CD4-positive, alpha-beta memory T cell (primary cell): ENCODE results near the gene KLHL18. TPM values are rescaled to one million over a fixed set of nuclear protein-coding genes. Genes with fewer than 3 reads are reported as not detected.
A peak's percentile ranks its signal among the peaks of the same experiment; 100 is the strongest.

Experiments used
- CTCF ChIA-PET: fragments of 350-600 bp; sonication (Branson Sonifier 250); formaldehyde crosslinking; loops from one replicate; lab custom pipeline; 2021; ENCODE audit warnings: inconsistent platforms; ENCODE audit not compliant: partially characterized antibody; lab: Charles Lee
- POLR2A ChIA-PET: fragments of 350-600 bp; sonication (Branson Sonifier 250); formaldehyde crosslinking; loops from one replicate; lab custom pipeline; 2021; ENCODE audit not compliant: partially characterized antibody; lab: Charles Lee
- DNase-seq, 5 donors: peaks; one replicate each; pipeline versions ENCODE4 v3.0.0 to v3.0.0-alpha.2; 2020 to 2022; ENCODE audit warnings: mixed read lengths in 1 of 5
- H3K27ac ChIP-seq: one replicate; pipeline ENCODE4 v1.7.0; 2013; ENCODE audit warnings: low read depth, low read length
- H3K27me3 ChIP-seq: 2 replicates; pipeline ENCODE4 v1.7.0; 2013; ENCODE audit warnings: mild to moderate bottlenecking, low read length, moderate library complexity; ENCODE audit not compliant: insufficient read depth
- H3K36me3 ChIP-seq: 2 replicates; pipeline ENCODE4 v1.7.0; 2013; ENCODE audit warnings: mild to moderate bottlenecking, low read length, moderate library complexity; ENCODE audit not compliant: insufficient read depth
- H3K4me1 ChIP-seq: 2 replicates; pipeline ENCODE4 v1.7.0; 2013; ENCODE audit warnings: mild to moderate bottlenecking, low read length, moderate library complexity; ENCODE audit not compliant: insufficient read depth
- H3K4me3 ChIP-seq, 2 donors: one replicate each; pipeline ENCODE4 v1.7.0; 2013; ENCODE audit warnings: low read length in 2 of 2, mild to moderate bottlenecking in 1 of 2
- H3K9me3 ChIP-seq, 2 donors: one replicate each; pipeline ENCODE4 v1.7.0; 2013; ENCODE audit warnings: low read length in 2 of 2, control low read depth in 1 of 2; ENCODE audit not compliant: control insufficient read depth in 1 of 2
- H3K27ac Mint-ChIP-seq, 7 donors: one replicate each; pipeline ENCODE4 v1.8.0; 2020 to 2021; ENCODE audit warnings: mixed read lengths in 7 of 7, mild to moderate bottlenecking in 6 of 7, inconsistent platforms in 3 of 7, moderate library complexity in 3 of 7
- H3K27me3 Mint-ChIP-seq, 2 donors: one replicate each; pipeline ENCODE4 v1.8.0; 2020 to 2021; ENCODE audit warnings: mixed read lengths in 2 of 2
- H3K36me3 Mint-ChIP-seq, 2 donors: one replicate each; pipeline ENCODE4 v1.8.0; 2020 to 2021; ENCODE audit warnings: mixed read lengths in 2 of 2, inconsistent platforms in 1 of 2, mild to moderate bottlenecking in 1 of 2
- H3K4me1 Mint-ChIP-seq, 4 donors: one replicate each; pipeline ENCODE4 v1.8.0; 2020 to 2021; ENCODE audit warnings: mixed read lengths in 4 of 4, mild to moderate bottlenecking in 1 of 4
- H3K4me3 Mint-ChIP-seq, 8 donors: one replicate each; pipeline ENCODE4 v1.8.0; 2020 to 2021; ENCODE audit warnings: mixed read lengths in 8 of 8, mild to moderate bottlenecking in 7 of 8, moderate library complexity in 6 of 8, inconsistent platforms in 3 of 8
- H3K9me3 Mint-ChIP-seq, 8 donors: one replicate each; pipeline ENCODE4 v1.8.0; 2020 to 2021; ENCODE audit warnings: mixed read lengths in 8 of 8, mild to moderate bottlenecking in 5 of 8, inconsistent platforms in 3 of 8, moderate library complexity in 1 of 8
- intact Hi-C: fragments of 100-400 bp; cut with micrococcal nuclease; formaldehyde crosslinking; loops from one replicate; pipeline ENCODE4 v1.15.1; 2023
- polyA plus RNA-seq, 2 donors: library from polyadenylated mRNA; unstranded; fragments of 300-500 nt; fragmentation: Illumina TruSeq; gene quantifications; one replicate each; pipeline ENCODE4 v1.2.3, GENCODE V29; 2021
- total RNA-seq, 2 experiments: library from RNA; stranded (reverse); gene quantifications; one replicate each; pipeline ENCODE4 v1.2.3, GENCODE V29; 2021

Gene KLHL18
- total and polyA plus RNA-seq, 4 experiments from 2014 or later, result 17.0 to 26.7 (median 20.8) TPM

DNA sequence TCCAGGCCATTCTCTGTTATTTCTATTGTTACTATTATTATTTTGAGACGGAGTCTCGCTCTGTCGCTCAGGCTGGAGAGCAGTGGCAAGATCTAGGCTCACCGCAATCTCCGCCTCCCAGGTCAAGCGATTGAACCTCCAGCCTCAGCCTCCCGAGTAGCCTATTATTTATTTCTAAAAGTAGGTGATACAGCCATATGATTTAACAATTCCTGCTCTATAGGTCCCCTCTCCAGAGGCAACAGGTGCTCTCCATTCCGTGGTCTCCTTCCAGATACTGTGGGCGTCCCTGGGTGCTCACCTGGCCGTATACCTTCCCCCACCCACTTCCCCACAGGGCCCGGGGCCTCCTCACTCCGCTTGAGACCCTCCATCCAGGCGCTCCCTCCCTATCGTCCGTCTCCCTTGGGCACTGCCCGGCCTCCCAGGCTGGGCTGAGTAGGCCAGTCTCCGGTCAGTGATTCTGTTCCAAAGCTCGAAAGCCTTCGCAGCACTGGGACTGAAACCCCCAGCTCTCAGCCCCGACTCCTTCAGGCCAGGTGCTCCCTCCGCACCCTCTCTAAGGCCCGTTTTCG lies 97.4 kb downstream of the KLHL18 start:
- peaks cover 23 to 52% (median 37%) of the 10 kb centered on the region in 4 donors for H3K4me1 Mint-ChIP-seq
- DNase-seq, result no peak
- H3K27ac ChIP-seq, result peak overlapping the region; percentile 90
- H3K9me3 Mint-ChIP-seq, result peaks cover 0 to 2% (median 0%) of the 10 kb centered on the region in 8 donors
- H3K27ac Mint-ChIP-seq, result peak overlapping the region; percentile 95 to 100 (median 100)
- peak overlapping the region; percentile 88 to 97 for H3K4me3 ChIP-seq
- intact Hi-C loops, result loop anchor here (1.0 to 2.0 kb wide), 8 partner anchors 41 to 423 kb away; partner anchors contain the start of genes DHX30, ELP6, KIF9 and KLHL18
- peaks cover 42% of the 10 kb centered on the region for H3K4me1 ChIP-seq
- H3K27me3 Mint-ChIP-seq, result no peaks in the 10 kb centered on the region
- no peaks in the 10 kb centered on the region for H3K27me3 ChIP-seq
- ChIA-PET POLR2A (interaction anchor here (0.5 to 1.8 kb wide), 14 partner anchors 9 to 1063 kb away, joined by 3 to 16 read pairs (median 4); partner anchors contain the start of genes ELP6, KIF9, KLHL18 and NBEAL2), CTCF (interaction anchor here (1.0 to 1.6 kb wide), 5 partner anchors 9 to 214 kb away, joined by 4 to 7 read pairs (median 5); no protein-coding TSS in a partner anchor)
- H3K36me3 Mint-ChIP-seq, result peaks cover 0 to 15% of the 10 kb centered on the region in 2 donors
- H3K4me3 Mint-ChIP-seq, result peak overlapping the region; percentile 99
- H3K9me3 ChIP-seq, result no peaks in the 10 kb centered on the region
- H3K36me3 ChIP-seq, result no peaks in the 10 kb centered on the region

GRCh38 chr3:47380601-47381316 lies 98.0 kb downstream of the KLHL18 start, which contains the start of gene PTPN23:
PTPN23 (plus strand) TSS chr3:47381021; CDS start chr3:47381097, 76 bp downstream.
- Mint-ChIP-seq H3K4me3 (peak within 1 kb of the TSS; percentile 99), H3K27me3 (no peaks in the 10 kb centered on the region), H3K9me3 (peaks cover 0 to 2% (median 0%) of the 10 kb centered on the region in 8 donors), H3K4me1 (peaks cover 26 to 59% (median 40%) of the 10 kb centered on the region in 4 donors), H3K27ac (peak within 1 kb of the TSS; percentile 95 to 100 (median 100)), H3K36me3 (peaks cover 3 to 15% of the 10 kb centered on the region in 2 donors)
- Histone ChIP-seq H3K4me1 (peaks cover 43% of the 10 kb centered on the region), H3K27me3 (no peaks in the 10 kb centered on the region), H3K4me3 (peak within 1 kb of the TSS; percentile 88 to 97), H3K27ac (peak within 1 kb of the TSS; percentile 90), H3K9me3 (no peaks in the 10 kb centered on the region), H3K36me3 (no peaks in the 10 kb centered on the region)
- intact Hi-C loops, result loop anchor here (1.0 to 2.0 kb wide), 8 partner anchors 40 to 422 kb away; partner anchors contain the start of genes DHX30, ELP6, KIF9 and KLHL18
- DNase-seq, result peak; percentile 98 to 99 (median 98)
- CTCF ChIA-PET, result interaction anchor here (1.0 to 1.6 kb wide), 5 partner anchors 9 to 215 kb away, joined by 4 to 7 read pairs (median 5); no protein-coding TSS in a partner anchor
- POLR2A ChIA-PET, result interaction anchor here (0.5 to 1.8 kb wide), 15 partner anchors 9 to 1062 kb away, joined by 3 to 16 read pairs (median 4); partner anchors contain the start of genes DHX30, ELP6, KIF9 and KLHL18

DNA sequence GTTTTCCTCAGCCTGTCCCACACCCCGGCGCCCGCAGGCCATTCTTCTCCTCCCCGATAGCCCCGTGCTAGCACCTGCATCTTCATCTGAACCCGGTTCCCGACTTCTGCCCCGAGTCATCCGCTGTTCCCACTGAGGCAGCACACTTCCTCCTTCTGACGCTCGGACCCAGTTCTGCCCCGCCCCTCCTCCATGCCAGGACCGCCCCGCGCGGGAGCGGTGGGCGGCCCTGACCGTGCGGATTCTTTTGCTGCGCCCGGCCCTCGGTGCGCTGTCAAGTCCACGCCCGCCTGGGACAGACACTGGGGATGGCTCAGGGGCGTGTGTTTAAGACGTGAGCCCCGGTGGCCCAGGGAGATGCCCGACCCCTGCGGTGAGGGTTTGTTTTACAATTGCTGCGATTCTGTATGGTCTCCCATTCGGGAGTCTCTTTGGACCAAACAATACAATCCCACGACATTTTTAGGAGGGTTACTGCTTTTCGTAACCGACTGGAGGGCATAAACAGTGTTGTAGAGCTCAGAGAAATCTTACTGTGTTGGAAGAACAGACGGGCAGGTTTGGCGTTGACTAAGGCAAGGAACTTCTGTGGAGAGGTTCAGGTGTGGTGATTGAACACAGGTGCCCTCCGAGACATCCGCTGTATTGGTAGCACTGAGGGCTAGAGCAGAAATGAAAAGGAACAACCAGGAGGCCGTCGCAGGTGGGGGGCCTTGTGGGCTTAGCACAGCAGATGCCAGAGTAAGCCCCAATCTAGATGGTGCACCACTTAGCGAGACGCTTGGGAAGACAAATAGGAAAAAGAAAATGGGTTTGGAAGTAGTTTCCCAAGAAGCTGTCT lies 98.8 kb downstream of the KLHL18 start:
- Mint-ChIP-seq H3K4me1 (peaks cover 30 to 65% (median 46%) of the 10 kb centered on the region in 4 donors), H3K36me3 (peaks cover 4 to 18% of the 10 kb centered on the region in 2 donors), H3K9me3 (peaks cover 0 to 2% (median 0%) of the 10 kb centered on the region in 8 donors), H3K27ac (peak overlapping the region; percentile 95 to 100 (median 100)), H3K4me3 (peak overlapping the region; percentile 99), H3K27me3 (no peaks in the 10 kb centered on the region)
- H3K27me3 ChIP-seq, result no peaks in the 10 kb centered on the region
- POLR2A ChIA-PET, result interaction anchor here (0.9 to 1.8 kb wide), 8 partner anchors 19 to 536 kb away, joined by 3 to 9 read pairs (median 4); partner anchors contain the start of genes DHX30, ELP6, KIF9 and KLHL18
- H3K4me1 ChIP-seq, result peaks cover 43% of the 10 kb centered on the region
- H3K27ac ChIP-seq, result peak overlapping the region; percentile 90
- DNase-seq, result peak; percentile 48 to 77 (median 52)
- CTCF ChIA-PET, result interaction anchor here (1.1 to 1.6 kb wide), 4 partner anchors 11 to 216 kb away, joined by 3 to 5 read pairs (median 4); no protein-coding TSS in a partner anchor
- intact Hi-C loops, result loop anchor here (2.0 kb wide), 4 partner anchors 39 to 421 kb away; partner anchors contain the start of genes DHX30, SETD2 and SMARCC1
- peak overlapping the region; percentile 88 to 97 for H3K4me3 ChIP-seq
- H3K9me3 ChIP-seq, result no peaks in the 10 kb centered on the region
- no peaks in the 10 kb centered on the region for H3K36me3 ChIP-seq

- Histone ChIP-seq H3K36me3 (no peaks in the 10 kb centered on the region), H3K4me3 (no peak overlapping the region), H3K9me3 (no peaks in the 10 kb centered on the region), H3K27me3 (no peaks in the 10 kb centered on the region), H3K4me1 (peaks cover 36% of the 10 kb centered on the region), H3K27ac (no peak overlapping the region)
- Mint-ChIP-seq H3K9me3 (peaks cover 0 to 2% (median 0%) of the 10 kb centered on the region in 8 donors), H3K27ac (peak overlapping the region in 1 of 7 donors; percentile 64), H3K4me3 (no peak overlapping the region), H3K27me3 (no peaks in the 10 kb centered on the region), H3K36me3 (peaks cover 4 to 30% of the 10 kb centered on the region in 2 donors), H3K4me1 (peaks cover 35 to 68% (median 51%) of the 10 kb centered on the region in 4 donors)
- ChIA-PET POLR2A (no interaction called here), CTCF (no interaction called here)
- no peak for DNase-seq
- intact Hi-C loops, result no loop called here
These were observed 101.7 kb downstream of the KLHL18 start for GRCh38 chr3:47384425-47384824.

DNA sequence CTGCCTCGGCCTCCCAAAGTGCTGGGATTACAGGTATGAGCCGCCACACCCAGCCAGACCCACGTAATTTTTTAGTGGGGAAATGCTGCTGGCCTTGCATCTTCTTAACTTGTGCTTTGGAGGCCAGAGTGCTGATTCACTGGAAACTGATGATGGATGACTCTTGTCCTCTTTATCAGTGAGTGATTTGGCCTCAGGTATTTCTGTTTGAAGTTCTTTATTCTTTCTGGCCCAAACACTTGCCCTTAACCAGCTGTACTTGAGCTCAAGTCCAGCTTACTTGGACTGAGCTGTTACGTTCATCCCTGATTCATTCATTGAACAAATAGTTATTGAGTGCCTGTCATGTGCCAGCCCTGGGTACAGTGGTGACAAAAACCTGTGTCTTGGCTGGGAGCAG lies 102.3 kb downstream of the KLHL18 start:
- Mint-ChIP-seq H3K27ac (peak overlapping the region in 2 of 7 donors; percentile 12 to 15), H3K4me3 (peak overlapping the region in 1 of 8 donors; percentile 13), H3K27me3 (no peaks in the 10 kb centered on the region), H3K36me3 (peaks cover 4 to 30% of the 10 kb centered on the region in 2 donors), H3K4me1 (peaks cover 30 to 62% (median 46%) of the 10 kb centered on the region in 4 donors), H3K9me3 (peaks cover 0 to 2% (median 0%) of the 10 kb centered on the region in 8 donors)
- Histone ChIP-seq H3K4me3 (no peak overlapping the region), H3K36me3 (no peaks in the 10 kb centered on the region), H3K27ac (no peak overlapping the region), H3K9me3 (no peaks in the 10 kb centered on the region), H3K27me3 (no peaks in the 10 kb centered on the region), H3K4me1 (peaks cover 30% of the 10 kb centered on the region)
- ChIA-PET POLR2A (no interaction called here), CTCF (no interaction called here)
- intact Hi-C loops, result no loop called here
- DNase-seq, result no peak

DNA sequence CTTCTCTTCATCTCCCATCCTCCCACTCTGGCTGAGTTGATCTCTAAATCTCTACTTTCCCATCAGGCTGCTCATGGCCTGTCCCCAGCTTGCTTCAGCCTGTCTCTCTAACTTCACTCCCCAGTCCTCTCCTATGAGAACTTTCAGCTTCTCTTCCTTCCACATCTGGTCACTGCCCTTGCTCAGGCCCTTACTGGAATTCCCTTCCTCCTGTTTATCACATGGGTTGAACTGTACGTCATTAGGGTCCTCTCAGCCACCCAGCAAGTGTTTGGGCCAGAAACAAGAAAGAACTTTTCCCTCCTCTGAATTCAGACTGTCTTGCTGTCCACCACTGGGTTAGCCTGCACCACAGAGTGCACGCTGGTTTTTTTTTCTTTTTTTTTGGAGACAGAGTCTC lies 103.1 kb downstream of the KLHL18 start:
- Mint-ChIP-seq H3K36me3 (peaks cover 4 to 29% of the 10 kb centered on the region in 2 donors), H3K9me3 (peaks cover 0 to 2% (median 0%) of the 10 kb centered on the region in 8 donors), H3K27me3 (no peaks in the 10 kb centered on the region), H3K4me1 (peaks cover 25 to 61% (median 41%) of the 10 kb centered on the region in 4 donors), H3K27ac (peak overlapping the region in 4 of 7 donors; percentile 44 to 87 (median 63)), H3K4me3 (no peak overlapping the region)
- H3K36me3 ChIP-seq, result no peaks in the 10 kb centered on the region
- intact Hi-C loops, result no loop called here
- peaks cover 26% of the 10 kb centered on the region for H3K4me1 ChIP-seq
- no peaks in the 10 kb centered on the region for H3K27me3 ChIP-seq
- DNase-seq, result no peak
- CTCF ChIA-PET, result no interaction called here
- no peak overlapping the region for H3K27ac ChIP-seq
- POLR2A ChIA-PET, result no interaction called here
- no peaks in the 10 kb centered on the region for H3K9me3 ChIP-seq
- no peak overlapping the region for H3K4me3 ChIP-seq
